GM21447 (cell line): Measurements from ENCODE around the gene RNF220.

Experiments used
- ATAC-seq: cut with Tn5 transposase; IDR thresholded peaks from one replicate; pipeline ENCODE4 v1.9.1; 2021; ENCODE audit not compliant: unreplicated experiment

Gene RNF220

GRCh38 chr1:44406737-44407429, 1.8 kb downstream of the RNF220 start:
- ATAC-seq = no peak

GRCh38 chr1:44407430-44408211, 2.6 kb downstream of the RNF220 start:
- no peak for ATAC-seq

GRCh38 chr1:44408212-44408582, 3.1 kb downstream of the RNF220 start:
- no peak for ATAC-seq

GRCh38 chr1:44408632-44409602, 3.9 kb downstream of the RNF220 start:
- ATAC-seq = no peak

GRCh38 chr1:44409757-44410156, 4.7 kb downstream of the RNF220 start:
- no peak for ATAC-seq

- ATAC-seq = no peak
Measured at GRCh38 chr1:44411861-44412260, 6.8 kb downstream of the RNF220 start.

- no peak for ATAC-seq
Measured at GRCh38 chr1:44412601-44413000, 7.5 kb downstream of the RNF220 start.

GRCh38 chr1:44413740-44414139, 8.7 kb downstream of the RNF220 start:
- no peak for ATAC-seq

- no peak for ATAC-seq
Measured at GRCh38 chr1:44415013-44415412, 10.0 kb downstream of the RNF220 start.

- ATAC-seq = no peak
Measured at GRCh38 chr1:44416408-44416807, 11.4 kb downstream of the RNF220 start.

GRCh38 chr1:44417351-44418021, 12.4 kb downstream of the RNF220 start:
- ATAC-seq = no peak

GRCh38 chr1:44418022-44418673, 13.1 kb downstream of the RNF220 start:
- no peak for ATAC-seq

- no peak for ATAC-seq
Measured at GRCh38 chr1:44419901-44420300, 14.8 kb downstream of the RNF220 start.

- ATAC-seq = no peak
Measured at GRCh38 chr1:44420535-44420934, 15.5 kb downstream of the RNF220 start.

GRCh38 chr1:44421446-44421884, 16.4 kb downstream of the RNF220 start:
- ATAC-seq = no peak

GRCh38 chr1:44422161-44422560, 17.1 kb downstream of the RNF220 start:
- no peak for ATAC-seq

- ATAC-seq = no peak
Measured at GRCh38 chr1:44423591-44424537, 18.8 kb downstream of the RNF220 start.

- ATAC-seq = no peak
Measured at GRCh38 chr1:44424747-44425146, 19.7 kb downstream of the RNF220 start.
